Measurements from ENCODE around the gene PSMD6. TPM values are rescaled to one million over a fixed set of nuclear protein-coding genes. Genes with fewer than 3 reads are reported as not detected.

PSMD6 gene
- total and polyA plus RNA-seq, 2 donors (not counting 3 experiments of a cell fraction or from before 2014, with no cell fraction given): 53.7 to 90.8 TPM

DNA sequence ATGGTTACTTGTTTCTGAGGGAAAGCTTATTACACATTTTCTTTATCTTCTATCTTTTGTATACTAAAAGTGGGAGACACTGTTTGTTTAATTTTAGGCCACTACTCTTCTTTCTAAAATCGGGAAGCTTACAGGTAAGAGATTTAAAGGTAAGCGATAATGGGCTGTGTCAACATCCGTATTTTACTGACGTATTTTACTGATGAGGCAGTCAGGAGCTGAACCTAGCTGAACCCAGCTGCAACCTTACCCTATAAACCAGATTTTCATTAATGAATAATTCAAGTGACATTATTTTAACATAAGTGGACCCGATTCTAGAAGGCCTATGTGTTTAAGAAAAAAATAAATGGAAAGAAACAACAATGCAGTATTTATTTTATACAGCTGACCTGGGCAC is 13.1 kb downstream of the PSMD6 start:
- H3K4me3 ChIP-seq (replicated peaks in 1 of 3; ENCODE audit: insufficient read depth in 1 of 3, low read depth in 1 of 3, low read length in 3 of 3): no peak overlapping the region
- H2AFZ ChIP-seq (ENCODE audit: low read depth, low read length): no peak overlapping the region
- dilution Hi-C loops (cut with MboI; ENCODE audit: extremely low pct_ligation_motif_present, low sequenced_read_pairs) (no loop called here), intact Hi-C loops (cut with micrococcal nuclease) (no loop called here)
- DNase-seq (ENCODE audit: low read depth, low spot score) (no peak), FAIRE-seq (no peak)
- H3K27me3 ChIP-seq (ENCODE audit: control insufficient read depth in 2 of 2, insufficient read depth in 2 of 2, low read length in 2 of 2): no peaks in the 10 kb centered on the region
- H3K36me3 ChIP-seq (ENCODE audit: control insufficient read depth in 2 of 2, extremely low read depth in 1 of 2, insufficient read depth in 2 of 2, low read length in 2 of 2): peaks cover 29 to 37% of the 10 kb centered on the region in 2 experiments
- H3K9me3 ChIP-seq (replicated peaks; ENCODE audit: control insufficient read depth, insufficient read depth, low read length): no peaks in the 10 kb centered on the region
- TF ChIP-seq EZH2 (IDR thresholded peaks at IDR 0.05; ENCODE audit: borderline replicate concordance, low read depth, low read length, severe bottlenecking) (no peak), POLR2A (IDR thresholded peaks at IDR 0.05; ENCODE audit: low read depth, low read length) (no peak), GATA2 (IDR thresholded peaks at IDR 0.05; ENCODE audit: insufficient read depth, insufficient read length, low read depth, low read length) (no peak), POLR2AphosphoS5 (IDR thresholded peaks at IDR 0.05; ENCODE audit: insufficient read depth, low read depth, low read length) (no peak), FOS (IDR thresholded peaks at IDR 0.05; ENCODE audit: borderline replicate concordance, insufficient read depth, low read length) (no peak), JUN (IDR thresholded peaks at IDR 0.05; ENCODE audit: borderline replicate concordance, insufficient read depth, insufficient read length, low read depth) (no peak), MYC (IDR thresholded peaks at IDR 0.05; ENCODE audit: low read depth, low read length) (no peak)
- TF ChIP-seq, protein P1, sequence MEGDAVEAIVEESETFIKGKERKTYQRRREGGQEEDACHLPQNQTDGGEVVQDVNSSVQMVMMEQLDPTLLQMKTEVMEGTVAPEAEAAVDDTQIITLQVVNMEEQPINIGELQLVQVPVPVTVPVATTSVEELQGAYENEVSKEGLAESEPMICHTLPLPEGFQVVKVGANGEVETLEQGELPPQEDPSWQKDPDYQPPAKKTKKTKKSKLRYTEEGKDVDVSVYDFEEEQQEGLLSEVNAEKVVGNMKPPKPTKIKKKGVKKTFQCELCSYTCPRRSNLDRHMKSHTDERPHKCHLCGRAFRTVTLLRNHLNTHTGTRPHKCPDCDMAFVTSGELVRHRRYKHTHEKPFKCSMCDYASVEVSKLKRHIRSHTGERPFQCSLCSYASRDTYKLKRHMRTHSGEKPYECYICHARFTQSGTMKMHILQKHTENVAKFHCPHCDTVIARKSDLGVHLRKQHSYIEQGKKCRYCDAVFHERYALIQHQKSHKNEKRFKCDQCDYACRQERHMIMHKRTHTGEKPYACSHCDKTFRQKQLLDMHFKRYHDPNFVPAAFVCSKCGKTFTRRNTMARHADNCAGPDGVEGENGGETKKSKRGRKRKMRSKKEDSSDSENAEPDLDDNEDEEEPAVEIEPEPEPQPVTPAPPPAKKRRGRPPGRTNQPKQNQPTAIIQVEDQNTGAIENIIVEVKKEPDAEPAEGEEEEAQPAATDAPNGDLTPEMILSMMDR (IDR thresholded peaks at IDR 0.05; ENCODE audit: extremely low read depth in 1 of 2, insufficient read depth in 1 of 2, low read depth in 1 of 2, low read length in 2 of 2): no peak
- TF ChIP-seq, protein P2, sequence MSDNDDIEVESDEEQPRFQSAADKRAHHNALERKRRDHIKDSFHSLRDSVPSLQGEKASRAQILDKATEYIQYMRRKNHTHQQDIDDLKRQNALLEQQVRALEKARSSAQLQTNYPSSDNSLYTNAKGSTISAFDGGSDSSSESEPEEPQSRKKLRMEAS (IDR thresholded peaks at IDR 0.05; ENCODE audit: insufficient read depth, insufficient read length): no peak
- no peaks in the 10 kb centered on the region for H3K9me1 ChIP-seq (replicated peaks; ENCODE audit: control insufficient read depth, extremely low read depth, insufficient read depth, low read length)
- no peaks in the 10 kb centered on the region for H4K20me1 ChIP-seq (replicated peaks; ENCODE audit: control insufficient read depth, extremely low read depth, insufficient read depth, low read length)
- ChIA-PET CTCF (interaction anchor here (0.8 to 1.7 kb wide), 3 partner anchors 9 to 17 kb away, joined by 3 to 5 read pairs (median 3); no protein-coding TSS in a partner anchor), POLR2A (no interaction called here)
- BruUV-seq (replicated peaks): no TSS peak
- H3K79me2 ChIP-seq (ENCODE audit: control insufficient read depth, insufficient read depth, low read length): peaks cover 9% of the 10 kb centered on the region
- peaks cover 5% of the 10 kb centered on the region for H3K4me1 ChIP-seq (ENCODE audit: control insufficient read depth, extremely low read depth, insufficient read depth, low read length)
- H3K4me2 ChIP-seq (ENCODE audit: insufficient read depth, low read length): no peak overlapping the region
- H3K9ac ChIP-seq (replicated peaks; ENCODE audit: extremely low read depth, insufficient read depth, low read length): no peak overlapping the region
- H3K27ac ChIP-seq (ENCODE audit: insufficient read depth, low read depth, low read length): no peak overlapping the region

All from endothelial cell of umbilical vein (primary cell).